H1 (cell line): ENCODE measurements around the gene HTR3B.

Source experiments
- ATF3 ChIP-seq: IDR thresholded peaks from 2 replicates; pipeline ENCODE4 v1.6.1; 2011; ENCODE audit warnings: low read depth, mild to moderate bottlenecking, low read length; ENCODE audit not compliant: insufficient read depth
- BACH1 ChIP-seq: IDR thresholded peaks from 2 replicates; pipeline ENCODE4 v1.6.1; 2012; ENCODE audit warnings: low read length, improper control_type of control experiment
- CTCF ChIP-seq, 3 experiments: IDR thresholded peaks; 1 replicate in 2 of 3; 2 replicates in 1 of 3; pipeline versions ENCODE4 v1.5.1 to v1.6.1; 2011; ENCODE audit warnings: low read length in 3 of 3, mild to moderate bottlenecking in 3 of 3, inconsistent platforms in 2 of 3, low read depth in 1 of 3, moderate library complexity in 1 of 3; ENCODE audit not compliant: insufficient read depth in 1 of 3; ENCODE audit errors: control extremely low read depth in 1 of 3
- GABPA ChIP-seq: IDR thresholded peaks from 2 replicates; pipeline ENCODE4 v1.6.1; 2011; ENCODE audit warnings: mild to moderate bottlenecking, low read length, moderate library complexity, borderline replicate concordance; ENCODE audit not compliant: insufficient read depth
- NANOG ChIP-seq: IDR thresholded peaks from 2 replicates; pipeline ENCODE4 v1.6.1; 2011; ENCODE audit warnings: low read length, low read depth, mild to moderate bottlenecking, inconsistent platforms; ENCODE audit not compliant: insufficient read depth, poor library complexity, severe bottlenecking
- POLR2A ChIP-seq, 2 experiments: IDR thresholded peaks; 1 replicate in 1 of 2; 2 replicates in 1 of 2; pipeline ENCODE4 v1.6.1; 2011; ENCODE audit warnings: low read depth in 2 of 2, low read length in 2 of 2, mild to moderate bottlenecking in 2 of 2; ENCODE audit errors: control extremely low read depth in 1 of 2
- POLR2AphosphoS5 ChIP-seq: IDR thresholded peaks from 2 replicates; pipeline ENCODE4 v1.6.1; 2011; ENCODE audit warnings: low read depth, low read length
- SIN3A ChIP-seq, 2 experiments: IDR thresholded peaks in 1 of 2; conservative IDR thresholded peaks in 1 of 2; 2 replicates each; pipeline ENCODE4 v1.6.1; 2011 to 2012; ENCODE audit warnings: low read length in 2 of 2, improper control_type of control experiment in 1 of 2, low read depth in 1 of 2, mild to moderate bottlenecking in 1 of 2
- ZNF274 ChIP-seq: IDR thresholded peaks from 2 replicates; pipeline ENCODE4 v1.7.0; 2012; ENCODE audit warnings: low read length, borderline replicate concordance; ENCODE audit errors: extremely low read depth
- TF ChIP-seq, protein P1 (sequence below): IDR thresholded peaks from 2 replicates; pipeline ENCODE4 v1.6.1; 2012; ENCODE audit warnings: inconsistent platforms

DNA sequence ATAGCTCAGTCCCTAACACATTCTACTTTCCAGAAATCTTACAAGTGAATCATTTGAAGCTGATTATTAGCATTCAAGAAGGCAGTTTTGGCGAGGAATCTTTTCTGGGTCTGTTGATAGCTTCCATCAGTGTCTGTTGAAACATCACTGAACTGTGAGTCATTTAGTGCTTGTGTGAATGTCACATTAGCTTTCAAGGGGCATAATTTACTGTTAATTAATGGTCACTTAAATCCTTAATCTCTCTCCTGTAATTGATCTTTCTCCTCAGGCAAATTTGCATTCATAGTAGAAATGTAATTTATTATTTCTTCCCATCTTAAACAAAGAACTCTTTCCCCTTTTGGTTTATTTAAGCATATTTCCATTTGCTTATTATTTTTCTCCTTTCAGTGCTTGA lies 2.6 kb downstream of the HTR3B start:
- TF ChIP-seq, protein P1, sequence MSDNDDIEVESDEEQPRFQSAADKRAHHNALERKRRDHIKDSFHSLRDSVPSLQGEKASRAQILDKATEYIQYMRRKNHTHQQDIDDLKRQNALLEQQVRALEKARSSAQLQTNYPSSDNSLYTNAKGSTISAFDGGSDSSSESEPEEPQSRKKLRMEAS: no peak
- TF ChIP-seq NANOG (no peak), ATF3 (no peak), CTCF (IDR thresholded peaks at IDR 0.05; ENCODE audit: control extremely low read depth in 1 of 3, insufficient read depth in 1 of 3, low read depth in 1 of 3, low read length in 3 of 3) (no peak), BACH1 (no peak), SIN3A (conservative IDR thresholded peaks at IDR 0.05 in 1 of 2, IDR thresholded peaks at IDR 0.05 in 1 of 2; ENCODE audit: low read depth in 1 of 2, low read length in 2 of 2) (no peak), ZNF274 (no peak), POLR2A (IDR thresholded peaks at IDR 0.05; ENCODE audit: control extremely low read depth in 1 of 2, low read depth in 2 of 2, low read length in 2 of 2) (no peak), POLR2AphosphoS5 (no peak), GABPA (no peak)
